A549 (cell line): ENCODE measurements around the gene ATAD2B. TPM values are rescaled to one million over a fixed set of nuclear protein-coding genes. Genes with fewer than 3 reads are reported as not detected.

Experiments used
- ATAC-seq, 2 experiments: fragments of 200-7000 bp in 1 of 2; fragments of >200 bp in 1 of 2; cut with Nextera tagmentation in 1 of 2; cut with Tn5 transposase in 1 of 2; 3 replicates each; pipeline versions ENCODE4 v1.8.0 to v1.9.1; 2018 to 2020; ENCODE audit warnings: mild to moderate bottlenecking in 1 of 2, moderate library complexity in 1 of 2
- CTCF ChIA-PET: fragments of 300-600 bp; sonication (Branson Sonifier 250); formaldehyde crosslinking; extraction: SDS; loops from one replicate; lab custom pipeline; 2021; ENCODE audit warnings: antibody characterized with exemption, inconsistent platforms; lab: Yijun Ruan, JAX
- POLR2A ChIA-PET: fragments of 350-600 bp; formaldehyde crosslinking; extraction: SDS; loops from one replicate; lab custom pipeline; 2021; ENCODE audit warnings: antibody characterized with exemption, inconsistent platforms; lab: Yijun Ruan, JAX
- DNase-seq, 2 experiments: peaks; one replicate each; pipeline versions ENCODE4 v3.0.0 to v3.0.0-alpha.2; 2011 to 2016; ENCODE audit warnings: low read depth in 1 of 2, low spot score in 1 of 2
- FAIRE-seq: peaks from 2 replicates; lab custom pipeline; 2011; peaks lifted over from hg19 to GRCh38; lab: Jason Lieb, UNC
- H3K27ac ChIP-seq, 2 experiments: fragments of >200 bp; sonication (Bioruptor Twin); formaldehyde crosslinking; 3 replicates each; pipeline ENCODE4 v1.5.1; 2016 to 2017
- H3K4me1 ChIP-seq: fragments of >200 bp; sonication (Bioruptor Twin); formaldehyde crosslinking; 3 replicates; pipeline ENCODE4 v1.6.1; 2016
- H3K4me2 ChIP-seq: fragments of >200 bp; sonication (Bioruptor Twin); formaldehyde crosslinking; 3 replicates; pipeline ENCODE4 v1.6.1; 2016
- H3K4me3 ChIP-seq: fragments of >200 bp; sonication (Bioruptor Twin); formaldehyde crosslinking; 3 replicates; pipeline ENCODE4 v1.5.1; 2016
- H3K9me3 ChIP-seq: fragments of >200 bp; sonication (Bioruptor Twin); formaldehyde crosslinking; 3 replicates; pipeline ENCODE4 v1.6.1; 2016
- CBX2 ChIP-seq: fragments of 200-600 bp; sonication (generic); IDR thresholded peaks from 2 replicates; pipeline ENCODE4 v1.6.1; 2016; ENCODE audit warnings: low read depth, mild to moderate bottlenecking, borderline replicate concordance
- CHD4 ChIP-seq: fragments of 200-600 bp; sonication (generic); IDR thresholded peaks from 2 replicates; pipeline ENCODE4 v1.6.1; 2016; ENCODE audit warnings: antibody characterized with exemption, mild to moderate bottlenecking, borderline replicate concordance
- EHF ChIP-seq: fragments of 250-450 bp; sonication (Bioruptor Pico); IDR thresholded peaks from 2 replicates; pipeline ENCODE4 v1.5.0; 2020; ENCODE audit warnings: mild to moderate bottlenecking
- FOSB ChIP-seq: fragments of 250-450 bp; sonication (Bioruptor Pico); IDR thresholded peaks from 2 replicates; pipeline ENCODE4 v1.5.0; 2020; ENCODE audit warnings: mild to moderate bottlenecking, moderate library complexity
- FOSL2 ChIP-seq, 2 experiments: fragments of 450-650 bp in 1 of 2; fragments of >200 bp in 1 of 2; sonication (Bioruptor Twin) in 1 of 2; formaldehyde crosslinking; IDR thresholded peaks; 2 replicates each; pipeline versions ENCODE4 v1.5.0 to v1.6.1; 2016 to 2020; ENCODE audit warnings: mild to moderate bottlenecking in 1 of 2, moderate library complexity in 1 of 2
- GATA3 ChIP-seq: IDR thresholded peaks from 2 replicates; pipeline ENCODE4 v1.6.1; 2012; ENCODE audit warnings: borderline replicate concordance
- HOXA7 ChIP-seq: fragments of 250-450 bp; sonication (Bioruptor Pico); IDR thresholded peaks from 2 replicates; pipeline ENCODE4 v1.5.0; 2020; ENCODE audit warnings: mild to moderate bottlenecking, moderate library complexity
- HOXB13 ChIP-seq: fragments of 250-450 bp; sonication (Bioruptor Pico); IDR thresholded peaks from 2 replicates; pipeline ENCODE4 v1.5.0; 2020; ENCODE audit warnings: low read depth, mild to moderate bottlenecking, moderate library complexity
- HOXB5 ChIP-seq: fragments of 250-450 bp; sonication (Bioruptor Pico); IDR thresholded peaks from 2 replicates; pipeline ENCODE4 v1.5.0; 2020; ENCODE audit warnings: mild to moderate bottlenecking, moderate library complexity
- JUN ChIP-seq, 2 experiments: fragments of >200 bp; sonication (Bioruptor Twin); formaldehyde crosslinking; IDR thresholded peaks; 2 replicates in 1 of 2; 3 replicates in 1 of 2; pipeline ENCODE4 v1.6.1; 2016 to 2017
- KDM5A ChIP-seq: fragments of 200-600 bp; sonication (generic); IDR thresholded peaks from 2 replicates; pipeline ENCODE4 v1.6.1; 2016; ENCODE audit warnings: antibody characterized with exemption, mild to moderate bottlenecking
- MAZ ChIP-seq: fragments of 150-350 bp; IDR thresholded peaks from 2 replicates; pipeline ENCODE4 v1.6.1; 2014; ENCODE audit warnings: antibody characterized with exemption, low read depth, low read length, borderline replicate concordance
- NFE2L2 ChIP-seq: fragments of 150-350 bp; conservative IDR thresholded peaks from 2 replicates; pipeline ENCODE4 v1.6.1; 2014; ENCODE audit warnings: low read length
- NR3C1 ChIP-seq: fragments of >200 bp; sonication (Bioruptor Twin); formaldehyde crosslinking; IDR thresholded peaks from 3 replicates; pipeline ENCODE4 v1.6.1; 2017
- PHF8 ChIP-seq: fragments of 200-600 bp; sonication (generic); IDR thresholded peaks from 2 replicates; pipeline ENCODE4 v1.6.1; 2016; ENCODE audit warnings: low read depth, mild to moderate bottlenecking, antibody characterized with exemption, moderate library complexity, borderline replicate concordance
- RAD21 ChIP-seq, 2 experiments: fragments of >200 bp in 1 of 2; sonication (Bioruptor Twin) in 1 of 2; formaldehyde crosslinking in 1 of 2; IDR thresholded peaks in 1 of 2; conservative IDR thresholded peaks in 1 of 2; 2 replicates in 1 of 2; 3 replicates in 1 of 2; pipeline ENCODE4 v1.6.1; 2012 to 2018; ENCODE audit warnings: inconsistent platforms in 1 of 2
- RFX5 ChIP-seq: fragments of 450-650 bp; IDR thresholded peaks from 2 replicates; pipeline ENCODE4 v1.7.1; 2014; ENCODE audit warnings: antibody characterized with exemption, mild to moderate bottlenecking, moderate library complexity
- RNF2 ChIP-seq: fragments of 200-600 bp; sonication (generic); IDR thresholded peaks from 2 replicates; pipeline ENCODE4 v1.6.1; 2016; ENCODE audit warnings: low read depth, mild to moderate bottlenecking, antibody characterized with exemption, moderate library complexity, borderline replicate concordance
- TFCP2L1 ChIP-seq: fragments of 250-450 bp; sonication (Bioruptor Pico); IDR thresholded peaks from 2 replicates; pipeline ENCODE4 v1.5.0; 2021; ENCODE audit warnings: mild to moderate bottlenecking
- ZC3H11A ChIP-seq: fragments of 450-650 bp; IDR thresholded peaks from 2 replicates; pipeline ENCODE4 v1.6.1; 2014; ENCODE audit warnings: antibody characterized with exemption, mild to moderate bottlenecking
- WGBS: methylation state at CpG from one replicate; pipeline ENCODE4 v1.1.6; 2017; ENCODE audit errors: missing lambda C conversion rate; 5-methylcytosine and 5-hydroxymethylcytosine counted together
- polyA plus RNA-seq, 4 experiments: library from polyadenylated mRNA; depleted of rRNA in 3 of 4; stranded (reverse); fragments of >200 nt; fragmentation: RNase III in 1 of 4; extraction: RNeasy Plus Mini Kit Qiagen cat#74134 plus additional on column Dnase treatment in 1 of 4; gene quantifications; 2 replicates in 3 of 4; 3 replicates in 1 of 4; pipeline ENCODE4 v1.2.3, GENCODE V29; 2011 to 2017
- TF ChIP-seq, protein P1 (sequence below): fragments of >200 bp; sonication (Bioruptor Twin); formaldehyde crosslinking; IDR thresholded peaks from 3 replicates; pipeline ENCODE4 v1.5.1; 2016
- TF ChIP-seq, protein P2 (sequence below): fragments of 450-650 bp; IDR thresholded peaks from 2 replicates; pipeline ENCODE4 v1.6.1; 2014; ENCODE audit warnings: antibody characterized with exemption

ATAD2B gene
- polyA plus RNA-seq, 2 of the 4 experiments (the other 2 are of a cell fraction): 5.4 to 13.1 TPM

DNA sequence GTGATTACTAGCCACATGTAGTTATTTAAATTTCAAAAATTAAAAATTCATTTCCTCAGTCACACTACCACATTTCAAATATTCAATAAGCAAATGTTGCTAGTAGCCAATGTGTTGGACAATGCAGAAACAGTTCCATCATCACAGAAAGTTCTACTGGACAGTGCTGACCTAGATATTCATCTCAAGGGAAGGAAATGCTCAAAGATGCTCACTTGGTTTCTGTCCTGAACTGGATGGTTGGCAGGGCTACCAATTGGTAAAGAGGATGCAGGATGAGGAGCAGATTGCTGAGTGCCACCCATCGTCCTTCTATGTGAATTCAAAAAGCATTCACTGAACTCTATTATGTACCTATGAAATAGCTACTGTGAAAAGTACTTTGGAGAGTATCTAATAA, 7.3 kb upstream of the ATAD2B start:
- POLR2A ChIA-PET: no interaction called here
- no peak for FAIRE-seq

GRCh38 chr2:23926290-23926749, 603 bp downstream of the ATAD2B start:
- peaks cover 20% of the 10 kb centered on the region; the same call in 2 of the 3 replicates for H3K4me1 ChIP-seq
- FAIRE-seq (no peak), DNase-seq (peak in 1 of 2 experiments; percentile 44), ATAC-seq (peak; percentile 66 to 70)
- no peaks in the 10 kb centered on the region for H3K9me3 ChIP-seq
- ChIA-PET CTCF (interaction anchor here (0.6 to 6.4 kb wide), 62 partner anchors 8 to 450 kb away, joined by 3 to 90 read pairs (median 7); partner anchors contain the start of genes ITSN2, SF3B6, TP53I3 and UBXN2A), POLR2A (interaction anchor here (0.8 to 4.9 kb wide), 16 partner anchors 11 to 564 kb away, joined by 3 to 99 read pairs (median 6); partner anchors contain the start of genes PFN4, SF3B6, TP53I3 and UBXN2A)
- H3K4me3 ChIP-seq: peak overlapping the region; percentile 75
- peak overlapping the region; percentile 83 for H3K4me2 ChIP-seq
- 2% methylated on average over 19 of the region's 39 CpGs for WGBS
- no peak for TF ChIP-seq FOSB (CRISPR knock-in tag)
- peak; percentile 83 for TF ChIP-seq PHF8
- TF ChIP-seq HOXA7 (CRISPR knock-in tag): no peak
- no peak for TF ChIP-seq CHD4
- TF ChIP-seq RFX5: no peak
- no peak for TF ChIP-seq RAD21 (conservative IDR thresholded peaks at IDR 0.05 in 1 of 2, IDR thresholded peaks at IDR 0.05 in 1 of 2)
- peak overlapping the region; percentile 93 to 95 for H3K27ac ChIP-seq

More for the DNA sequence above, 7.3 kb upstream of the ATAD2B start:
- no peaks in the 10 kb centered on the region for H3K9me3 ChIP-seq
- CTCF ChIA-PET: interaction anchor here (0.6 to 1.5 kb wide), 3 partner anchors 150 to 1819 kb away, joined by 3 to 4 read pairs (median 3); partner anchors contain the start of gene TP53I3
- H3K4me3 ChIP-seq: no peak overlapping the region
- TF ChIP-seq GATA3 (no peak), CBX2 (no peak), JUN (IDR thresholded peaks at IDR 0.05) (no peak)
- TF ChIP-seq, all 56 proteins: peak for 0
- no peak for DNase-seq
- 58% methylated on average over 1 of the region's 1 CpG for WGBS
- no peak for ATAC-seq
- H3K27ac ChIP-seq: no peak overlapping the region
- H3K4me1 ChIP-seq: 0 out of 3 replicates have a peak, but pooled peaks cover under 1% of the 10 kb centered on the region
- H3K4me2 ChIP-seq: no peak overlapping the region

GRCh38 chr2:23925702-23926289, 1.1 kb downstream of the ATAD2B start:
- FAIRE-seq (no peak), ATAC-seq (peak; percentile 37 to 41), DNase-seq (peak in 1 of 2 experiments; percentile 45)
- no peaks in the 10 kb centered on the region for H3K9me3 ChIP-seq
- 4% methylated on average over 13 of the region's 13 CpGs for WGBS
- CTCF ChIA-PET: interaction anchor here (0.6 to 6.4 kb wide), 42 partner anchors 8 to 451 kb away, joined by 3 to 90 read pairs (median 7); partner anchors contain the start of genes SF3B6, TP53I3 and UBXN2A
- H3K4me2 ChIP-seq: peak overlapping the region; percentile 83
- TF ChIP-seq TFCP2L1 (CRISPR knock-in tag) (no peak), RNF2 (no peak), FOSL2 (IDR thresholded peaks at IDR 0.05) (no peak), FOSL2 (CRISPR knock-in tag; IDR thresholded peaks at IDR 0.05) (no peak), NR3C1 (no peak), HOXB5 (no peak), NFE2L2 (no peak), EHF (no peak), ZC3H11A (no peak), MAZ (no peak), HOXB13 (no peak), KDM5A (no peak), CBX2 (no peak)
- TF ChIP-seq, protein P1, sequence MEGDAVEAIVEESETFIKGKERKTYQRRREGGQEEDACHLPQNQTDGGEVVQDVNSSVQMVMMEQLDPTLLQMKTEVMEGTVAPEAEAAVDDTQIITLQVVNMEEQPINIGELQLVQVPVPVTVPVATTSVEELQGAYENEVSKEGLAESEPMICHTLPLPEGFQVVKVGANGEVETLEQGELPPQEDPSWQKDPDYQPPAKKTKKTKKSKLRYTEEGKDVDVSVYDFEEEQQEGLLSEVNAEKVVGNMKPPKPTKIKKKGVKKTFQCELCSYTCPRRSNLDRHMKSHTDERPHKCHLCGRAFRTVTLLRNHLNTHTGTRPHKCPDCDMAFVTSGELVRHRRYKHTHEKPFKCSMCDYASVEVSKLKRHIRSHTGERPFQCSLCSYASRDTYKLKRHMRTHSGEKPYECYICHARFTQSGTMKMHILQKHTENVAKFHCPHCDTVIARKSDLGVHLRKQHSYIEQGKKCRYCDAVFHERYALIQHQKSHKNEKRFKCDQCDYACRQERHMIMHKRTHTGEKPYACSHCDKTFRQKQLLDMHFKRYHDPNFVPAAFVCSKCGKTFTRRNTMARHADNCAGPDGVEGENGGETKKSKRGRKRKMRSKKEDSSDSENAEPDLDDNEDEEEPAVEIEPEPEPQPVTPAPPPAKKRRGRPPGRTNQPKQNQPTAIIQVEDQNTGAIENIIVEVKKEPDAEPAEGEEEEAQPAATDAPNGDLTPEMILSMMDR: no peak
- TF ChIP-seq, protein P2, sequence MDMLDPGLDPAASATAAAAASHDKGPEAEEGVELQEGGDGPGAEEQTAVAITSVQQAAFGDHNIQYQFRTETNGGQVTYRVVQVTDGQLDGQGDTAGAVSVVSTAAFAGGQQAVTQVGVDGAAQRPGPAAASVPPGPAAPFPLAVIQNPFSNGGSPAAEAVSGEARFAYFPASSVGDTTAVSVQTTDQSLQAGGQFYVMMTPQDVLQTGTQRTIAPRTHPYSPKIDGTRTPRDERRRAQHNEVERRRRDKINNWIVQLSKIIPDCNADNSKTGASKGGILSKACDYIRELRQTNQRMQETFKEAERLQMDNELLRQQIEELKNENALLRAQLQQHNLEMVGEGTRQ: no peak
- H3K27ac ChIP-seq: peak overlapping the region; percentile 93 to 95
- POLR2A ChIA-PET: interaction anchor here (1.1 to 4.9 kb wide), 8 partner anchors 14 to 197 kb away, joined by 3 to 99 read pairs (median 22); partner anchors contain the start of genes PFN4, SF3B6, TP53I3 and UBXN2A
- H3K4me3 ChIP-seq: peak overlapping the region; percentile 75
- peaks cover 20% of the 10 kb centered on the region; the same call in 2 of the 3 replicates for H3K4me1 ChIP-seq
